T-helper 17 cell (primary cell): ENCODE results near the gene ETV3. TPM values are rescaled to one million over a fixed set of nuclear protein-coding genes. Genes with fewer than 3 reads are reported as not detected.
"Not testable (repeated sequence)": the region's sequence is repeated elsewhere in the genome, so short reads cannot be mapped to it uniquely, and the experiment has no call there.

Source experiments
- ATAC-seq: fragments of 150-1000 bp; cut with Tn5 transposase; 2 replicates; pipeline ENCODE4 v1.10.0; 2021; ENCODE audit warnings: mild to moderate bottlenecking, moderate library complexity
- DNase-seq, 3 donors: peaks; one replicate each; pipeline versions ENCODE4 v3.0.0 to v3.0.0-alpha.2; 2020 to 2021
- H3K9me3 ChIP-seq: one replicate; pipeline ENCODE4 v1.7.0; 2013; ENCODE audit warnings: low read length, mild to moderate bottlenecking; ENCODE audit not compliant: control insufficient read depth, poor library complexity, severe bottlenecking
- H3K27ac Mint-ChIP-seq: one replicate; pipeline ENCODE4 v1.8.0; 2022; ENCODE audit warnings: mild to moderate bottlenecking, moderate library complexity, mixed read lengths
- H3K27me3 Mint-ChIP-seq: one replicate; pipeline ENCODE4 v1.8.0; 2022; ENCODE audit warnings: mixed read lengths
- H3K36me3 Mint-ChIP-seq: one replicate; pipeline ENCODE4 v1.8.0; 2022; ENCODE audit warnings: low read depth, mixed read lengths
- H3K4me1 Mint-ChIP-seq: one replicate; pipeline ENCODE4 v1.8.0; 2022; ENCODE audit warnings: mild to moderate bottlenecking, mixed read lengths
- H3K4me3 Mint-ChIP-seq: one replicate; pipeline ENCODE4 v1.8.0; 2022; ENCODE audit warnings: mild to moderate bottlenecking, moderate library complexity, mixed read lengths
- total RNA-seq, 4 donors: library from RNA in 2 of 4; stranded (reverse) in 2 of 4; gene quantifications; one replicate each; pipeline ENCODE4 v1.2.3 and lab custom pipeline; 2022 to 2026

Gene ETV3
- total RNA-seq, 2 donors from 2014 or later = 74.0 to 78.2 TPM

- Mint-ChIP-seq H3K4me1 (peaks cover 18% of the 10 kb centered on the region), H3K27me3 (peaks cover 23% of the 10 kb centered on the region), H3K27ac (peak overlapping the region; percentile 59)
- H3K36me3 Mint-ChIP-seq, H3K4me3 Mint-ChIP-seq, DNase-seq, ATAC-seq, H3K9me3 ChIP-seq: not testable (repeated sequence)
Observed at GRCh38 chr1:157098987-157099632, 39.1 kb downstream of the ETV3 start.

DNA sequence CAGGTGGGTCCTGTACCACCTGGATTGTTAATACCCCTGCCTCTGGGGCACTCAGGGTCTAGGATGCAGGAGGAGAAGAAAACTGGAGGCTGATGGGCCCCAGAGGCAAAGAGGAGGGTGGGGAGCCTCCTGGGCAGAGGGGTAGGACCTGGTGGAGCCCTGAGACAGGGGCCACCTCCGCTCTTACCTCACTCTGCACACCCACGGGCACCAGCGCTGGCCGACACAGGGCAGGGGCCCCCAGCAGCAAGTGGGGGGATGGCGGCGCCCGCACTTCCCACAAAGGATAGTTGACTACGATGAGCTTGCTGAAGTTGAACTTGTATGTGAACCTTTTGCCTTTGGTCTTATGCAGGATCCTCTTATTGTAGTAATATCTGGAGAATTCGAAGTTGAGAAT is 39.7 kb downstream of the ETV3 start:
- H3K9me3 ChIP-seq = no peaks in the 10 kb centered on the region
- peaks cover 2% of the 10 kb centered on the region for H3K36me3 Mint-ChIP-seq
- no peak overlapping the region for H3K27ac Mint-ChIP-seq
- peaks cover 18% of the 10 kb centered on the region for H3K4me1 Mint-ChIP-seq
- no peak for ATAC-seq
- no peak overlapping the region for H3K4me3 Mint-ChIP-seq
- no peak for DNase-seq
- H3K27me3 Mint-ChIP-seq = peaks cover 18% of the 10 kb centered on the region

- Mint-ChIP-seq H3K4me3 (no peak overlapping the region), H3K4me1 (peaks cover 16% of the 10 kb centered on the region), H3K27me3 (peaks cover 9% of the 10 kb centered on the region), H3K36me3 (peaks cover 2% of the 10 kb centered on the region), H3K27ac (no peak overlapping the region)
- ATAC-seq (no peak), DNase-seq (no peak)
- no peaks in the 10 kb centered on the region for H3K9me3 ChIP-seq
Observed at GRCh38 chr1:157097692-157098091, 40.5 kb downstream of the ETV3 start.

GRCh38 chr1:157096881-157097280 is 41.3 kb downstream of the ETV3 start:
- Mint-ChIP-seq H3K27ac (no peak overlapping the region), H3K36me3 (peaks cover 2% of the 10 kb centered on the region), H3K4me3 (no peak overlapping the region), H3K27me3 (peaks cover 6% of the 10 kb centered on the region), H3K4me1 (peaks cover 16% of the 10 kb centered on the region)
- ATAC-seq (no peak), DNase-seq (no peak)
- H3K9me3 ChIP-seq = no peaks in the 10 kb centered on the region

DNA sequence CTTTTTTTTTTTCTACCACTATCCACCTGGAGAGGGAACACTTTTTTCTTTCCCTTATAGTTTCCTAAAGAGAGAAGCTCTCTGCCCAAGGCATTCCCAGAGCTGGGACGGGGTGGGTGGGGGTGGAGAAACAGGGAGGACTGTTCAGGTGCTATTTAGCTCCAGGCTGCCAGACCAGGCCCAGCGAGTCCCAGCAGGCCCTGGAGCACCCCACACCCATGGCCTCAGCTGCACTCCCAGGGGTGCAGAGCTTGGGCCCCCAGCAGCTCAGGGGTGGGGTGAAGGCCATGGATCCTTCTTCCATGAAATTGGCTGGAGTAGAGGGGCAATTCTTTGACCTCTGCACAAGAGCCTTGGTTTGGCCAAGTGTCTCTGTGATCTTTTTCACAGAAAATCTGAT is 42.6 kb downstream of the ETV3 start:
- ATAC-seq (no peak), DNase-seq (no peak)
- H3K4me1 Mint-ChIP-seq = peaks cover 13% of the 10 kb centered on the region
- no peaks in the 10 kb centered on the region for H3K9me3 ChIP-seq
- peaks cover 2% of the 10 kb centered on the region for H3K36me3 Mint-ChIP-seq
- H3K4me3 Mint-ChIP-seq = no peak overlapping the region
- peaks cover under 1% of the 10 kb centered on the region for H3K27me3 Mint-ChIP-seq
- H3K27ac Mint-ChIP-seq = no peak overlapping the region

DNA sequence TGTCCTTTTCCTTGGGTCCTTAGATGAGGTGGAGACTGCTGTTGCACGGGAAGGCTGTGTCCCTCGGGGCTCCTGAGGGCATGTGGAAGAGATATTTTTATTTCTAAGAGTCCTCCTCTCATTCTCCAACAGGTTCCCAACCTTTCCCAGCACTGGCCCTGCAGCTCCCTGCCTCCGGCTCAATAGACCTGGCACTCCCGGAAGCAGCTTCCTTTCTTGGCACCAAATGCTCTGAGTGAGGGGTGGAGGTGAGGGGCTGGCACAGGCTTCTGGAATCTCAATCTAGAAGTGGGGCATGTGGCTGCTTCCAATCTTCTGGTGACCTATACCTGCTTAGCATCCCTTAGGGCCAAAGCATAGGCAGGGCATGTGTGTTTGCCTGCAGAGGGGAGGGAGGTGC is 43.1 kb downstream of the ETV3 start:
- no peak overlapping the region for H3K27ac Mint-ChIP-seq

DNA sequence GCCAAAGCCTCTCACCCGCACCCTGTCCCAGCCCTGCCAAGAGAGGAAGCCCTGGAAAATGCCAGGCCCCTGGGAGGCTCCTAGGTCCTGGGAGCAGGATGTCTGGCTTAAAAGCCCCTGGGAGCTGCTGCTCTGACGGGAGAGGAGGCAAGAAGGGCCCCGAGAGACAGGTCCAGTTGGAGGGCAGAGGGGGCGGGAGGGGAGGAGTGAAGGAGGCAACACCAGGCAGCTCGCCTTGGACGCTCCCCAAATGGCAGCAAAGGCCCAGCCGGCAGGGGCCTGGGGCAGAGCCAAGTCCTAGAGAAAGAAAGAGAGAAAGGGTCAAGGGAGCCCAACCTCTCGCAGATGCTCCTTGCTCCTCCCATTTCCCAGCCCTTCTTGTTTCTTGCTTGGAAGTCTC is 45.4 kb downstream of the ETV3 start:
- H3K4me1 Mint-ChIP-seq = peaks cover 9% of the 10 kb centered on the region
- ATAC-seq (no peak), DNase-seq (no peak)
- H3K9me3 ChIP-seq = no peaks in the 10 kb centered on the region
- H3K36me3 Mint-ChIP-seq = peaks cover 2% of the 10 kb centered on the region
- H3K27me3 Mint-ChIP-seq = peaks cover 8% of the 10 kb centered on the region
- H3K4me3 Mint-ChIP-seq = no peak overlapping the region
- H3K27ac Mint-ChIP-seq = no peak overlapping the region

More for the DNA sequence above, 43.1 kb downstream of the ETV3 start:
- DNase-seq (no peak), ATAC-seq (no peak)
- Mint-ChIP-seq H3K36me3 (peaks cover 2% of the 10 kb centered on the region), H3K4me3 (no peak overlapping the region), H3K27me3 (peaks cover 4% of the 10 kb centered on the region), H3K4me1 (peaks cover 13% of the 10 kb centered on the region)
- H3K9me3 ChIP-seq = no peaks in the 10 kb centered on the region

DNA sequence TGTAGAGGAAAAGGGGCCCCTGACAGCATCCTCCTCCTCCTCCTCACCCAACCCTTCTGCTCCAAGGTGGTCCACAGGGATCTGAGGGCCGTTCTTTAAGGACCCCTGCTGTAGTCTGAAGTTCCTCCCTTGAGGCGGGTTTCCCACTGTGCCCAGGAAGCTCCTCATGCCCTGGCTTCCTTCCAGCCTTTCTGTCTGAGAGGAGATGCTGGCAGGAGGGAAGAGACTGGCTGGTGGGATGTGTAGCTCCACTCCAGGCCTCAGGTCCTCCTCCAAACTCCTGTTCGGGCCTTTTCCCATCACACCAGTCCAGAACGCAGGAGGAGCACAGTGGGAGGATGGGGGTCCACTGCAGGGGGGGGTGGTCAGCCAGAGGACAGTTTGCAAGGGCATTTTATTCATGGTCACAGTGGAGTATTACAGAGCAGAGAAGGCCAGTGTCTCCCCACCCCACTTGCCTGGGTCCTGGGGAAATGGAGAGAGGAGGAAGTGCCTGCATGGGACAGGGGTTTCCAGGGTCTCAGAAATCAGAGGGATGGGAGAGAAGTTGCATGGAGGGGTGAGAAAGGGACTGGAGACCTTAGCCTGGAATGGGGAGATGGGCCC is 46.4 kb downstream of the ETV3 start:
- H3K36me3 Mint-ChIP-seq = peaks cover 2% of the 10 kb centered on the region
- no peak for ATAC-seq

GRCh38 chr1:157091186-157091585 is 47.0 kb downstream of the ETV3 start:
- ATAC-seq (no peak), DNase-seq (no peak)
- Mint-ChIP-seq H3K27ac (no peak overlapping the region), H3K4me1 (peaks cover 5% of the 10 kb centered on the region), H3K4me3 (no peak overlapping the region), H3K27me3 (peaks cover 8% of the 10 kb centered on the region), H3K36me3 (peaks cover 2% of the 10 kb centered on the region)
- H3K9me3 ChIP-seq = no peaks in the 10 kb centered on the region

More for the DNA sequence above, 46.4 kb downstream of the ETV3 start:
- Mint-ChIP-seq H3K4me1 (peaks cover 5% of the 10 kb centered on the region), H3K4me3 (no peak overlapping the region), H3K27ac (no peak overlapping the region), H3K27me3 (peaks cover 8% of the 10 kb centered on the region)
- no peak for DNase-seq
- H3K9me3 ChIP-seq = no peaks in the 10 kb centered on the region

- H3K4me3 Mint-ChIP-seq = no peak overlapping the region
- no peak overlapping the region for H3K27ac Mint-ChIP-seq
- no peaks in the 10 kb centered on the region for H3K9me3 ChIP-seq
- H3K36me3 Mint-ChIP-seq = no peaks in the 10 kb centered on the region
- H3K4me1 Mint-ChIP-seq = peaks cover 2% of the 10 kb centered on the region
- ATAC-seq (no peak), DNase-seq (no peak)
- peaks cover 8% of the 10 kb centered on the region for H3K27me3 Mint-ChIP-seq
Observed at GRCh38 chr1:157090771-157091170, 47.4 kb downstream of the ETV3 start.

GRCh38 chr1:157090196-157090647 is 48.0 kb downstream of the ETV3 start:
- peak; percentile 88 for ATAC-seq

GRCh38 chr1:157089789-157090188 is 48.4 kb downstream of the ETV3 start:
- no peak for DNase-seq
- no peak for ATAC-seq

More at GRCh38 chr1:157090196-157090647, 48.0 kb downstream of the ETV3 start:
- Mint-ChIP-seq H3K4me1 (peaks cover 2% of the 10 kb centered on the region), H3K36me3 (no peaks in the 10 kb centered on the region), H3K27ac (peak overlapping the region; percentile 29), H3K27me3 (peaks cover 8% of the 10 kb centered on the region), H3K4me3 (no peak overlapping the region)
- DNase-seq = peak; percentile 68 to 90 (median 75)
- H3K9me3 ChIP-seq = no peaks in the 10 kb centered on the region

DNA sequence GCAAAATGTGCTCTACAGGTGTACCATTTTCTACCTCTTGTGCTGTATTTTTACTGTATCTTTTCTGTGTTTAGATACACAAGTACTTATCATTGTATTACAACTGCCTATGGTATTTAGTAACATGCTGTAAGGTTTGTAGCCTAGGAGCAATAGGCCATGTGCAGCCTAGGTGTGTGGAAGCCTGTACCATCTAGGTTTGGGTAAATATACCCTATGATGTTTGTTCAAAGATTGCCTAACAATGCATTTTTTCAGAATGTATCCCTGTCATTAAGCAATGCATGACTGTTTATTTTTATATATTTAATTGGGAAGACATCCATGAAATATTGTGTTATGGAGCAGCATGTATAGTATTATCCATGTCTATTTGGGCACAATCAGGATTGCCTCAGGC is 49.6 kb downstream of the ETV3 start:
- Mint-ChIP-seq H3K4me1 (peaks cover 2% of the 10 kb centered on the region), H3K4me3 (no peak overlapping the region), H3K27me3 (peaks cover 8% of the 10 kb centered on the region), H3K27ac (no peak overlapping the region), H3K36me3 (no peaks in the 10 kb centered on the region)
- ATAC-seq (no peak), DNase-seq (no peak)
- H3K9me3 ChIP-seq = no peaks in the 10 kb centered on the region

More at GRCh38 chr1:157089789-157090188, 48.4 kb downstream of the ETV3 start:
- no peak overlapping the region for H3K4me3 Mint-ChIP-seq
- H3K27ac Mint-ChIP-seq = peak overlapping the region; percentile 29
- no peaks in the 10 kb centered on the region for H3K9me3 ChIP-seq
- peaks cover 2% of the 10 kb centered on the region for H3K4me1 Mint-ChIP-seq
- peaks cover 8% of the 10 kb centered on the region for H3K27me3 Mint-ChIP-seq
- no peaks in the 10 kb centered on the region for H3K36me3 Mint-ChIP-seq

GRCh38 chr1:157087030-157087429 is 51.2 kb downstream of the ETV3 start:
- H3K4me3 Mint-ChIP-seq = no peak overlapping the region
- no peak for DNase-seq
- no peak for ATAC-seq
- H3K9me3 ChIP-seq = no peaks in the 10 kb centered on the region
- H3K4me1 Mint-ChIP-seq = peaks cover 2% of the 10 kb centered on the region
- peaks cover 2% of the 10 kb centered on the region for H3K36me3 Mint-ChIP-seq
- peaks cover 23% of the 10 kb centered on the region for H3K27me3 Mint-ChIP-seq
- H3K27ac Mint-ChIP-seq = no peak overlapping the region
